Stromal cell of bone marrow (primary cell): ENCODE measurements around the gene SYT2.
"Not testable (repeated sequence)": the region's sequence is repeated elsewhere in the genome, so short reads cannot be mapped to it uniquely, and the experiment has no call there.

Source experiments
- DNase-seq: peaks from one replicate; pipeline ENCODE4 v3.0.0-alpha.2; 2012; ENCODE audit warnings: low read depth

SYT2 gene

GRCh38 chr1:202546377-202546776 is 163.9 kb downstream of the SYT2 start:
- DNase-seq, result not testable (repeated sequence)

GRCh38 chr1:202545647-202546303 is 164.5 kb downstream of the SYT2 start:
- DNase-seq, result not testable (repeated sequence)

- not testable (repeated sequence) for DNase-seq
These were observed 165.3 kb downstream of the SYT2 start for GRCh38 chr1:202544766-202545449.

- DNase-seq, result not testable (repeated sequence)
These were observed 166.7 kb downstream of the SYT2 start for GRCh38 chr1:202543537-202543936.

- DNase-seq, result not testable (repeated sequence)
These were observed 167.8 kb downstream of the SYT2 start for GRCh38 chr1:202542415-202542814.

- not testable (repeated sequence) for DNase-seq
These were observed 169.4 kb downstream of the SYT2 start for GRCh38 chr1:202540858-202541257.
